Astrocyte (in vitro differentiated cells and primary cell): ENCODE results near the gene CGREF1.

Source experiments
- CTCF ChIP-seq: IDR thresholded peaks from 2 replicates; pipeline ENCODE4 v1.5.1; 2011; ENCODE audit warnings: low read depth, mild to moderate bottlenecking, inconsistent platforms, low read length, moderate library complexity; ENCODE audit not compliant: insufficient read depth
- EZH2 ChIP-seq: IDR thresholded peaks from 2 replicates; pipeline ENCODE4 v1.6.1; 2012; ENCODE audit warnings: mild to moderate bottlenecking, low read length, inconsistent platforms; ENCODE audit not compliant: insufficient read depth

GRCh38 chr2:27085673-27086089, 33.2 kb downstream of the CGREF1 start:
- no peak for TF ChIP-seq EZH2
- TF ChIP-seq CTCF, result peak; percentile 18
